AG04449 (cell line): ENCODE data around the gene METAP1.
"Not testable (repeated sequence)": the region's sequence is repeated elsewhere in the genome, so short reads cannot be mapped to it uniquely, and the experiment has no call there.

Experiments used
- CTCF ChIA-PET: fragments of 350-600 bp; formaldehyde crosslinking; extraction: SDS; loops from one replicate; lab custom pipeline; 2021; ENCODE audit warnings: antibody characterized with exemption; lab: Yijun Ruan, JAX
- POLR2A ChIA-PET: fragments of 400-600, 350-600 bp; formaldehyde crosslinking; extraction: SDS; loops from one replicate; lab custom pipeline; 2020; ENCODE audit warnings: antibody characterized with exemption, inconsistent platforms; lab: Yijun Ruan, JAX
- DNase-seq: peaks from one replicate; pipeline ENCODE4 v3.0.0-alpha.2; 2010; ENCODE audit warnings: low read depth, low spot score
- H3K4me3 ChIP-seq: 2 replicates; pipeline ENCODE4 v1.5.1; 2011; ENCODE audit warnings: low read depth, mild to moderate bottlenecking, control low read depth, low read length
- CTCF ChIP-seq: IDR thresholded peaks from one replicate; pipeline ENCODE4 v1.5.1; 2011; ENCODE audit warnings: mild to moderate bottlenecking, moderate library complexity, low read length, control low read depth, inconsistent platforms; ENCODE audit not compliant: insufficient read depth; ENCODE audit errors: missing control alignments

Gene METAP1

GRCh38 chr4:99103166-99103565 is 107.6 kb downstream of the METAP1 start:
- H3K4me3 ChIP-seq, result no peak overlapping the region
- TF ChIP-seq CTCF, result no peak
- ChIA-PET CTCF (interaction anchor here (1.0 to 1.2 kb wide), 2 partner anchors 47 to 346 kb away, joined by 3 read pairs; no protein-coding TSS in a partner anchor), POLR2A (interaction anchor here (1.2 kb wide), 1 partner anchor 14 kb away, joined by 4 read pairs; no protein-coding TSS in a partner anchor)
- no peak for DNase-seq

GRCh38 chr4:99104153-99104552 is 108.6 kb downstream of the METAP1 start:
- ChIA-PET POLR2A (interaction anchor here (1.2 kb wide), 1 partner anchor 15 kb away, joined by 4 read pairs; no protein-coding TSS in a partner anchor), CTCF (no interaction called here)
- TF ChIP-seq CTCF, result no peak
- no peak for DNase-seq
- no peak overlapping the region for H3K4me3 ChIP-seq

GRCh38 chr4:99109286-99109685 is 113.8 kb downstream of the METAP1 start:
- POLR2A ChIA-PET, H3K4me3 ChIP-seq, CTCF ChIA-PET, DNase-seq: not testable (repeated sequence)
